Measurements from ENCODE around the gene SQSTM1. TPM values are rescaled to one million over a fixed set of nuclear protein-coding genes. Genes with fewer than 3 reads are reported as not detected.

Gene SQSTM1
- total RNA-seq, 3 donors from 2014 or later (not counting 1 experiment from before 2014, with no cell fraction given), result 474 to 707 (median 657) TPM

DNA sequence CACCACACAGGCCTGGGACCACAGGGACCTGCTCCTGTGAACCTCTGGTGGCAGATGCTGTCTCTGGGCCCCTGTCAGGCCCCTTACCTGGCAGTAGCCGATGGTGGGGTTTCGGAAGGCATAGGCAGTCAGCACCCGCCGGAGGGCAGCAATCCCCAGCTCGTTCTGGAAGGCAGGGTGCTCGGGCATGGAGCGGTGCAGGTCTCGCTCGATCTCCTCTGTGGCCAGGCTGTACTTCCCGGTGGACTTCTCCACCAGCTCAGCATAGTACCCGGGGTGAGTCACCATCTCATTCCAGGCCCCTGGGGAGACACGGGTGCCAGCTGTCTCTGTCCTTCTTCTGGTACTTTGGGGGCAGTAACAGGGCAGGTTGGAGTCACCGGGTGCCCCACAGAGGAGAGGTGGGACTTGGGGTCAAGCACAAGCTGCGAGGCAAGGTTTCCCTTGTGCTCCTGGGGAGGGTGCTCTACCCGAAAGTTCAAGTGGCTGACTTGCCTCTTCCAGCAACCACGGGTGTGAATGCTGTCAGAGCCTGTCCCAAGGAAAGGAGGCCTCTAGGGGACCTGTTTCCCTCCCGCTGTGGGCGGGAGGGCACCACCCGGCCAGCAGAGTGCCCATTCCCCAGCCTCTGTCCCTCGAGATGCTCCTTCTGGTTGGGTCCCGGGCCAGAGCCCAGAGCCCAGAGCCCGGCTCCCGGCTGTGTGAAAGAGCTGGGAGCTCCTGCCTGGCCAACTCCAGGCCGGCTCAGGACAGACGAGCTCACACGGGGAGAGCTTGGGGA is 57.7 kb downstream of the SQSTM1 start:
- ATAC-seq (no peak), DNase-seq (no peak)
- Mint-ChIP-seq H3K4me3 (no peak overlapping the region), H3K27me3 (ENCODE audit: low read depth in 2 of 2) (no peaks in the 10 kb centered on the region), H3K9me3 (peaks cover 2 to 3% of the 10 kb centered on the region in 2 donors), H3K27ac (no peak overlapping the region), H3K36me3 (peaks cover 5% of the 10 kb centered on the region), H3K4me1 (peaks cover 0 to 9% of the 10 kb centered on the region in 2 donors)
- Histone ChIP-seq H3K36me3 (ENCODE audit: control insufficient read depth, insufficient read depth, low read length) (peaks cover 26% of the 10 kb centered on the region), H3K9me3 (ENCODE audit: control insufficient read depth, insufficient read depth, low read length) (peaks cover 7% of the 10 kb centered on the region), H3K27ac (ENCODE audit: low read length) (no peak overlapping the region), H3K27me3 (ENCODE audit: control insufficient read depth, insufficient read depth, low read length) (no peaks in the 10 kb centered on the region), H3K4me3 (ENCODE audit: low read length) (no peak overlapping the region), H3K4me1 (ENCODE audit: control insufficient read depth, insufficient read depth, low read length) (no peaks in the 10 kb centered on the region)
- intact Hi-C loops (cut with micrococcal nuclease), result no loop called here
- TF ChIP-seq, protein P1, sequence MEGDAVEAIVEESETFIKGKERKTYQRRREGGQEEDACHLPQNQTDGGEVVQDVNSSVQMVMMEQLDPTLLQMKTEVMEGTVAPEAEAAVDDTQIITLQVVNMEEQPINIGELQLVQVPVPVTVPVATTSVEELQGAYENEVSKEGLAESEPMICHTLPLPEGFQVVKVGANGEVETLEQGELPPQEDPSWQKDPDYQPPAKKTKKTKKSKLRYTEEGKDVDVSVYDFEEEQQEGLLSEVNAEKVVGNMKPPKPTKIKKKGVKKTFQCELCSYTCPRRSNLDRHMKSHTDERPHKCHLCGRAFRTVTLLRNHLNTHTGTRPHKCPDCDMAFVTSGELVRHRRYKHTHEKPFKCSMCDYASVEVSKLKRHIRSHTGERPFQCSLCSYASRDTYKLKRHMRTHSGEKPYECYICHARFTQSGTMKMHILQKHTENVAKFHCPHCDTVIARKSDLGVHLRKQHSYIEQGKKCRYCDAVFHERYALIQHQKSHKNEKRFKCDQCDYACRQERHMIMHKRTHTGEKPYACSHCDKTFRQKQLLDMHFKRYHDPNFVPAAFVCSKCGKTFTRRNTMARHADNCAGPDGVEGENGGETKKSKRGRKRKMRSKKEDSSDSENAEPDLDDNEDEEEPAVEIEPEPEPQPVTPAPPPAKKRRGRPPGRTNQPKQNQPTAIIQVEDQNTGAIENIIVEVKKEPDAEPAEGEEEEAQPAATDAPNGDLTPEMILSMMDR (IDR thresholded peaks at IDR 0.05), result no peak
- 97% methylated on average over 26 of the region's 26 CpGs for WGBS (ENCODE audit: insufficient coverage)

DNA sequence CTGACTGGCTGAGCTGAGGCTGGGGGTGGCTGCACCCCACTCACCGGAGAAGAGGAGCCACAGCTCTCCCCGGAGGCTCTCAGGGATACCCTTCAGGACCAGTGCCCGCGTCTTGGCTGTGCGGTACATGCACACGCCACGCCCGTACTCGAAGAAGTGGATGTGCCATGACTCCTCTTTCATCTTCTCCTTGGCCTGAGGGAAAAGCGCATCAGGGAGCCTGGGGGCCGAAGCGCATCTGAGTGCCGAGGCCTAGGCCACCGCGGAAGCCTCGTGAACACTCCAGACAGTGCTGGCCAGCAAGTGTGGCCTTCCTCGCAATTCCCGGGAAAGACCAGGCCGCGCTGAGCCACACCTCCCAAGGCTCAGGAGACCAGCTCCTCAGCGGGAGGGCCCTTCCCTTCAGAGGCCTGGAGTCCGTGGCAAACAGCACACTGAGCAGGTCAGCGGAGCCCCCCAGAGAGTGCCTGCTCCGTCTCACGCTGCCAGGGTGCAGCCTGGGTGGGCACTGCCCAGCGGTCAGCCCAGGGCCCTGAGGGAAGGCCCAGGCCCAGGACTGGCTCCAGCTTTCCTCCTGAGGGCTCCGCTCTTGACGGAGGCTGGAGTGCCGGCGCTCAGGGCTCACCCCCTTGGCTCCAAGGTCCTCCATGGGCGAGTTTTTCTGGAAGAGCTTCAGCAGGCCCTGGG is 58.4 kb downstream of the SQSTM1 start:
- no peaks in the 10 kb centered on the region for H3K27me3 Mint-ChIP-seq (ENCODE audit: low read depth in 2 of 2)
- H3K27ac Mint-ChIP-seq, result no peak overlapping the region
- TF ChIP-seq, protein P1 (IDR thresholded peaks at IDR 0.05), result no peak
- WGBS (ENCODE audit: insufficient coverage), result 98% methylated on average over 31 of the region's 31 CpGs
- ATAC-seq (no peak), DNase-seq (no peak)
- peaks cover 3 to 5% of the 10 kb centered on the region in 2 donors for H3K9me3 Mint-ChIP-seq
- Histone ChIP-seq H3K27me3 (ENCODE audit: control insufficient read depth, insufficient read depth, low read length) (no peaks in the 10 kb centered on the region), H3K4me3 (ENCODE audit: low read length) (no peak overlapping the region), H3K36me3 (ENCODE audit: control insufficient read depth, insufficient read depth, low read length) (peaks cover 33% of the 10 kb centered on the region), H3K4me1 (ENCODE audit: control insufficient read depth, insufficient read depth, low read length) (no peaks in the 10 kb centered on the region), H3K9me3 (ENCODE audit: control insufficient read depth, insufficient read depth, low read length) (peaks cover 10% of the 10 kb centered on the region), H3K27ac (ENCODE audit: low read length) (no peak overlapping the region)
- H3K4me3 Mint-ChIP-seq, result no peak overlapping the region
- H3K4me1 Mint-ChIP-seq, result peaks cover 0 to 9% of the 10 kb centered on the region in 2 donors
- H3K36me3 Mint-ChIP-seq, result peaks cover 12% of the 10 kb centered on the region
- intact Hi-C loops (cut with micrococcal nuclease), result no loop called here

DNA sequence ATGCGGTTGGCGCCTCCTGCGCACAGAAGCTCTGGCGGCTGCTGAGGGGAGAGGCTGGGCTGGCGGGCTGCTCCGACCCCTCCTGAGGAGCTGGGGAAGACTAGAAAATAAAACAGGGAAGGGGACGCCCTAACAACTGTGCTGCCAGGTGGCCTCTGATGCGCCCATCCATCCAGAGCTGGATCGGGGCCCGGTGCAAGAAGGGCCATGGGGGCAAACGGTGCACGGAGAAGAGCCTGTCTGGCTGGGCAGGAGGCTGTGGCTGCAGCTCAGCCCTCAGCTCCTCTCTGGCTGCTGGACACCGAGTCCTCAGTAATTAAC is 58.9 kb downstream of the SQSTM1 start:
- Mint-ChIP-seq H3K4me1 (peaks cover 0 to 9% of the 10 kb centered on the region in 2 donors), H3K4me3 (no peak overlapping the region), H3K9me3 (peaks cover 3 to 5% of the 10 kb centered on the region in 2 donors), H3K27ac (no peak overlapping the region), H3K36me3 (peaks cover 17% of the 10 kb centered on the region), H3K27me3 (ENCODE audit: low read depth in 2 of 2) (no peaks in the 10 kb centered on the region)
- 96% methylated on average over 13 of the region's 13 CpGs for WGBS (ENCODE audit: insufficient coverage)
- Histone ChIP-seq H3K36me3 (ENCODE audit: control insufficient read depth, insufficient read depth, low read length) (peaks cover 35% of the 10 kb centered on the region), H3K27me3 (ENCODE audit: control insufficient read depth, insufficient read depth, low read length) (no peaks in the 10 kb centered on the region), H3K4me1 (ENCODE audit: control insufficient read depth, insufficient read depth, low read length) (no peaks in the 10 kb centered on the region), H3K4me3 (ENCODE audit: low read length) (no peak overlapping the region), H3K27ac (ENCODE audit: low read length) (no peak overlapping the region), H3K9me3 (ENCODE audit: control insufficient read depth, insufficient read depth, low read length) (peaks cover 10% of the 10 kb centered on the region)
- intact Hi-C loops (cut with micrococcal nuclease), result no loop called here
- ATAC-seq (no peak), DNase-seq (no peak)
- TF ChIP-seq, protein P1 (IDR thresholded peaks at IDR 0.05), result no peak
